Effector memory CD8-positive, alpha-beta T cell (primary cell): ENCODE results near the gene AKAP13.
"Not testable (repeated sequence)": the region's sequence is repeated elsewhere in the genome, so short reads cannot be mapped to it uniquely, and the experiment has no call there.

Experiments used
- ATAC-seq: fragments of 150-1000 bp; cut with Tn5 transposase; replicated peaks from 2 replicates; pipeline ENCODE4 v1.10.0; 2021; ENCODE audit warnings: mild to moderate bottlenecking, moderate library complexity
- DNase-seq, 3 experiments: peaks; one replicate each; pipeline ENCODE4 v3.0.0; 2021
- H3K27ac Mint-ChIP-seq, 2 donors: one replicate each; pipeline ENCODE4 v1.8.0; 2022; ENCODE audit warnings: mild to moderate bottlenecking in 2 of 2, mixed read lengths in 2 of 2, moderate library complexity in 2 of 2
- H3K27me3 Mint-ChIP-seq, 2 donors: one replicate each; pipeline ENCODE4 v1.8.0; 2022; ENCODE audit warnings: mixed read lengths in 2 of 2
- H3K36me3 Mint-ChIP-seq: one replicate; pipeline ENCODE4 v1.8.0; 2022; ENCODE audit warnings: mild to moderate bottlenecking, moderate library complexity, mixed read lengths; ENCODE audit not compliant: insufficient read depth
- H3K4me1 Mint-ChIP-seq, 2 donors: one replicate each; pipeline ENCODE4 v1.8.0; 2022; ENCODE audit warnings: low read depth in 2 of 2, mixed read lengths in 2 of 2
- H3K4me3 Mint-ChIP-seq, 2 donors: one replicate each; pipeline ENCODE4 v1.8.0; 2022; ENCODE audit warnings: mild to moderate bottlenecking in 2 of 2, mixed read lengths in 2 of 2, moderate library complexity in 2 of 2
- H3K9me3 Mint-ChIP-seq, 2 donors: one replicate each; pipeline ENCODE4 v1.8.0; 2022; ENCODE audit warnings: mixed read lengths in 2 of 2

Gene AKAP13

GRCh38 chr15:85793641-85794597, 413.5 kb downstream of the AKAP13 start:
- H3K4me3 Mint-ChIP-seq, result peak overlapping the region; percentile 88 to 91

DNA sequence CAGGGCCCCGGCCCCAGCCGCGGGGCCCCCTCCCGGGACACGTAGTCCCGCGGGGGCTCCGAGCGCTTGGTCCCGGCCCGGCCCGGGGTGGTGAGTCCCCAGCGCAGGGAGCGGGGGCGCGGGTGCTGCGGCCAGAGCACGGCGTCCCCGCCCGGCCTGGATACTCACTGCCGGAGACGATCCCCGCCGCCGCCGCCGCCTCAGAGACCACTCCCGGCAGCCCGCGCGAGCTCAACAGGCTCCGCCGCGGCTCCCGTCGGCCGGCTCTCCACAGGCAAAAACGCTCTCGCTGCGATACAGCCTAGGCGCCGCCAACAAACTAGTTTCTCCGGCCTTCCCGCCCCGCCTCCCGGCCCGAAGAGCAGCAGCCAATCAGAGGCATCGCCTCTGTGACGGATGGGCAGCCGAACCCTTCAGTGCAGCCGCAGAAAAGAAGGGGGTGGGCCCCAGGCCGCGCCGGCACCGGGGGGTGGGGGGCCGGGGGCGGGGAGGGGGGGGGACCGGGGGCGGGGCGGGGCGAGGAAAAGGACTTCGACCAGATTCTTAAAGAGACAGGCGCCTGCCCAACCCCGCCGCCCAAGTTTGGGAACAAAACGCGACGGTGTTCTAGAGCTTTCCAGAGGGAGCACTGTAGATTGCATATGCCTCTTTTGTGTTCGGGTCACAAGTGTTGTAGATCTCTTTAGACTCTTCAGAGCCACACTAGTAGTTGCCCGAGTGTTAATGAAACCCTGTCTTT, 414.4 kb downstream of the AKAP13 start, which contains the start of gene KLHL25:
Gene KLHL25, minus strand, starts transcription at position 328 of the 739 bp plus-strand sequence. CDS start 25,115 bp downstream, outside the sequence.
- Mint-ChIP-seq H3K9me3 (no peaks in the 10 kb centered on the region), H3K27ac (peak within 1 kb of the TSS; percentile 80 to 86), H3K27me3 (peaks cover 9 to 16% of the 10 kb centered on the region in 2 donors), H3K4me1 (peaks cover 27 to 34% of the 10 kb centered on the region in 2 donors), H3K4me3 (peak within 1 kb of the TSS; percentile 88 to 91), H3K36me3 (peaks cover 10% of the 10 kb centered on the region)
- ATAC-seq (peak; percentile 93), DNase-seq (peak; percentile 88 to 90 (median 88))

More at GRCh38 chr15:85793641-85794597, 413.5 kb downstream of the AKAP13 start:
- ATAC-seq (peak; percentile 46), DNase-seq (peak; percentile 27 to 41 (median 35))
- Mint-ChIP-seq H3K9me3 (no peaks in the 10 kb centered on the region), H3K27me3 (peaks cover 6 to 9% of the 10 kb centered on the region in 2 donors), H3K4me1 (peaks cover 27 to 34% of the 10 kb centered on the region in 2 donors), H3K27ac (peak overlapping the region; percentile 80 to 86), H3K36me3 (peaks cover 10% of the 10 kb centered on the region)

DNA sequence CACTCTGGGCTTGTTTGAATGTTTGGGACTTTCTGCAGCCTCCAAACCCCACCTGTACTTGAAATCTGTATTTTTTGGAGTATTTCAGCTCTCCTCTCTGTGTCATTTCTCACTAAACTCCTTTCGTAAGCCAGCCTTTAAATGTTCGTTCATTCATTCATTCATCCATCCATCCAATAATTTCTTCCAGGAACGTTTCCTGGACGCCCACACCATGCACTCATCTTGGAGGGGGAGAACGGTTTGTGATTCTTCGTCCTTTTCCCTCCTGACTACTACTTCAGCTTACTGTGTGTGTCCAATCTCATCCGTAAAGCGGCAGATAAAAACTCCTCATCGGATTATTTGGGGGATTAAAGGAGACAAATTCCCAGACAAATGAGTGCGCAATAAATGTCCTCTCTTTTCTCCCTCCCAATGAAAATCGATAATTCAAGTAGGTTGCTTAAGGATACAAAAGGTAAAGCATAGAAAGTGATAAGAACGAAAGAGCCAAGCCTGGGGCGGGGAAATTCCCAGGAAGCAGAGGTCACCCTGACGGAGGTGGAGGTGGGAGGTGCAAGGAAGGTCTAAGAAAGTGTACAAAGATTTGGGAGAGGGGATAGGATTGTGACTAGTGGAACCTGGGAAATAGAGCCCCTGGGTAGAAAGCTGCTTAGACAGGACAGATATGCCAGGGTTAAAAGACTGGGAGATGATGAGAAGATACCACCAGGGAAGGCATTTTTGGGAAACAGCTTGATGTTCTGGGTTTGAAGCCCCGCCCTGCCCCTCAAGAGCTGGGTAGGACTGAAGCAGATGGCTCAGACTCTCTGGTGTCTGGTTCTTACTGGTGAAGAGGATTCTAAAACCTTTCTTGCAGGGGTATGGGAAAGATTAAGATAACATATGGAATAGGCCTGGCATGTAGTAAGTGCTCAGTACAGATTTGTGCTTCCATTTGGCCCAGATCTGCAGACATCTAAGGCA, 415.2 kb downstream of the AKAP13 start:
- Mint-ChIP-seq H3K9me3 (no peaks in the 10 kb centered on the region), H3K36me3 (peaks cover 10% of the 10 kb centered on the region), H3K4me1 (peaks cover 28% of the 10 kb centered on the region in 2 donors), H3K4me3 (peak overlapping the region; percentile 88 to 91), H3K27ac (peak overlapping the region; percentile 19 to 80), H3K27me3 (peaks cover 9 to 21% of the 10 kb centered on the region in 2 donors)
- DNase-seq, result no peak
- no peak for ATAC-seq

DNA sequence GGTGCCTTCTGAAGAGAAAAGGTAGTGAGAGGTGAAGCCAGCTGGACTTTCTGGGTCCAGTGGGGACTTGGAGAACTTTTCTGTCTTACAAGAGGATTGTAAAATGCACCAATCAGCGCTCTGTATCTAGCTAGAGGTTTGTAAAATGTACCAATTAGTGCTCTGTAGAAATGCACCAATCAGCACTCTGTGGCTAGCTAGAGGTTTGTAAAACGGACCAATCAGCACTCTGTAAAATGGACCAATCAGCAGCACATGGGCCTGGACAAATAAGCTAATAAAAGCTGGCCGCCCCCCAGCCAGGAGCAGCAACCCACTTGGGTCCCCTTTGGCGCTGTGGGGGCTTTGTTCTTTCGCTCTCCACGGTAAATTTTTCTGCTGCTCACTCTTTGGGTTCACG, 416.0 kb downstream of the AKAP13 start:
- H3K9me3 Mint-ChIP-seq, ATAC-seq, DNase-seq, H3K36me3 Mint-ChIP-seq, H3K27ac Mint-ChIP-seq, H3K4me3 Mint-ChIP-seq: not testable (repeated sequence)
- Mint-ChIP-seq H3K4me1 (peaks cover 28% of the 10 kb centered on the region in 2 donors), H3K27me3 (peaks cover 9 to 24% of the 10 kb centered on the region in 2 donors)
